ENCODE measurements around the gene RILPL1.
"Not testable (repeated sequence)": the region's sequence is repeated elsewhere in the genome, so short reads cannot be mapped to it uniquely, and the experiment has no call there.

RILPL1 gene

GRCh38 chr12:123494124-123494851 lies 39.2 kb downstream of the RILPL1 start:
- DNase-seq (ENCODE audit: low spot score) = no peak

GRCh38 chr12:123492339-123493039 lies 41.0 kb downstream of the RILPL1 start:
- not testable (repeated sequence) for DNase-seq (ENCODE audit: low spot score)

GRCh38 chr12:123491481-123491880 lies 42.0 kb downstream of the RILPL1 start:
- DNase-seq (ENCODE audit: low spot score) = no peak

- DNase-seq (ENCODE audit: low spot score) = no peak
These were observed 42.5 kb downstream of the RILPL1 start for GRCh38 chr12:123491056-123491455.

- DNase-seq (ENCODE audit: low spot score) = no peak
These were observed 43.4 kb downstream of the RILPL1 start for GRCh38 chr12:123490089-123490488.

GRCh38 chr12:123489580-123489979 lies 43.9 kb downstream of the RILPL1 start:
- DNase-seq (ENCODE audit: low spot score) = no peak

GRCh38 chr12:123488539-123489230 lies 44.8 kb downstream of the RILPL1 start:
- DNase-seq (ENCODE audit: low spot score) = no peak

- DNase-seq (ENCODE audit: low spot score) = no peak
These were observed 46.1 kb downstream of the RILPL1 start for GRCh38 chr12:123487428-123487827.

- DNase-seq (ENCODE audit: low spot score) = no peak
These were observed 47.8 kb downstream of the RILPL1 start for GRCh38 chr12:123485756-123486155.

GRCh38 chr12:123483602-123484248 lies 49.8 kb downstream of the RILPL1 start:
- no peak for DNase-seq (ENCODE audit: low spot score)

- DNase-seq (ENCODE audit: low spot score) = no peak
These were observed 50.6 kb downstream of the RILPL1 start for GRCh38 chr12:123482876-123483275.

- DNase-seq (ENCODE audit: low spot score) = not testable (repeated sequence)
These were observed 52.3 kb downstream of the RILPL1 start for GRCh38 chr12:123481251-123481650.

- no peak for DNase-seq (ENCODE audit: low spot score)
These were observed 53.9 kb downstream of the RILPL1 start for GRCh38 chr12:123479442-123480180.

- no peak for DNase-seq (ENCODE audit: low spot score)
These were observed 54.8 kb downstream of the RILPL1 start for GRCh38 chr12:123478762-123479161.

GRCh38 chr12:123478069-123478468 lies 55.5 kb downstream of the RILPL1 start:
- DNase-seq (ENCODE audit: low spot score) = no peak

- DNase-seq (ENCODE audit: low spot score) = no peak
These were observed 58.2 kb downstream of the RILPL1 start for GRCh38 chr12:123475246-123475703.

GRCh38 chr12:123474485-123475245 lies 58.9 kb downstream of the RILPL1 start:
- no peak for DNase-seq (ENCODE audit: low spot score)

GRCh38 chr12:123472438-123472849 lies 61.1 kb downstream of the RILPL1 start:
- DNase-seq (ENCODE audit: low spot score) = no peak

- DNase-seq (ENCODE audit: low spot score) = no peak
These were observed 62.0 kb downstream of the RILPL1 start for GRCh38 chr12:123471374-123472068.

GRCh38 chr12:123469978-123470377 lies 63.5 kb downstream of the RILPL1 start:
- no peak for DNase-seq (ENCODE audit: low spot score)
